Esophagus muscularis mucosa (tissue), 4 donors: ENCODE data around the gene HDAC4. TPM values are rescaled to one million over a fixed set of nuclear protein-coding genes. Genes with fewer than 3 reads are reported as not detected.

ENCODE experiments used
- DNase-seq: peaks from one replicate; pipeline ENCODE4 v3.0.0-alpha.2; 2017; ENCODE audit errors: extremely low spot score
- H3K27ac ChIP-seq, 4 donors: fragments of 200-600 bp; sonication (generic); replicated peaks in 1 of 4; 1 replicate in 3 of 4; 2 replicates in 1 of 4; pipeline ENCODE4 v1.5.1; 2016 to 2019; ENCODE audit warnings: mild to moderate bottlenecking in 1 of 4
- H3K27me3 ChIP-seq, 4 donors: fragments of 200-600 bp; sonication (generic); one replicate each; pipeline versions ENCODE4 v1.5.1 to v1.6.0; 2016 to 2019
- H3K36me3 ChIP-seq, 4 donors: fragments of 200-600 bp; sonication (generic); one replicate each; pipeline ENCODE4 v1.5.1; 2016 to 2019
- H3K4me1 ChIP-seq, 4 donors: fragments of 200-600 bp; sonication (generic); one replicate each; pipeline ENCODE4 v1.5.1; 2016 to 2019
- H3K4me3 ChIP-seq, 4 donors: fragments of 200-600 bp; sonication (generic); 1 replicate in 2 of 4; 2 replicates in 2 of 4; pipeline ENCODE4 v1.5.1; 2016 to 2019; ENCODE audit warnings: mild to moderate bottlenecking in 4 of 4, moderate library complexity in 1 of 4
- H3K9me3 ChIP-seq, 4 donors: fragments of 200-600 bp; sonication (generic); 1 replicate in 3 of 4; 2 replicates in 1 of 4; pipeline ENCODE4 v1.5.1; 2016 to 2019
- EP300 ChIP-seq: sonication (generic); formaldehyde crosslinking; IDR thresholded peaks from one replicate; pipeline ENCODE4 v1.6.1; 2017; ENCODE audit warnings: antibody characterized with exemption
- POLR2A ChIP-seq: fragments of 450-650 bp; IDR thresholded peaks from one replicate; pipeline ENCODE4 v1.6.1; 2017; ENCODE audit warnings: antibody characterized with exemption, moderate library complexity, mild to moderate bottlenecking, low read depth
- POLR2AphosphoS5 ChIP-seq, 2 donors: sonication (generic); formaldehyde crosslinking; IDR thresholded peaks; one replicate each; pipeline ENCODE4 v1.6.1; 2017; ENCODE audit warnings: antibody characterized with exemption in 2 of 2
- WGBS: methylation state at CpG from one replicate; pipeline ENCODE4 v1.1.5; 2018; 5-methylcytosine and 5-hydroxymethylcytosine counted together
- intact Hi-C: fragments of 100-400 bp; cut with DNase I; formaldehyde crosslinking; loops from one replicate; pipeline ENCODE4 v1.15.1; 2023
- total RNA-seq, 4 donors: library from RNA; depleted of rRNA; stranded (reverse); fragments of >200 nt; gene quantifications; one replicate each; pipeline versions ENCODE4 v1.1.0 to v1.2.1, GENCODE V29; 2016
- TF ChIP-seq, protein P1 (sequence below), 3 experiments: fragments of 200-600 bp in 2 of 3; fragments of 450-650 bp in 1 of 3; sonication (generic) in 2 of 3; IDR thresholded peaks; one replicate each; pipeline ENCODE4 v1.5.1; 2017 to 2019; ENCODE audit warnings: antibody characterized with exemption in 3 of 3, mild to moderate bottlenecking in 2 of 3, moderate library complexity in 1 of 3

Gene HDAC4
- total RNA-seq, 4 donors from 2014 or later = 59.4 to 119 (median 76.1) TPM

DNA sequence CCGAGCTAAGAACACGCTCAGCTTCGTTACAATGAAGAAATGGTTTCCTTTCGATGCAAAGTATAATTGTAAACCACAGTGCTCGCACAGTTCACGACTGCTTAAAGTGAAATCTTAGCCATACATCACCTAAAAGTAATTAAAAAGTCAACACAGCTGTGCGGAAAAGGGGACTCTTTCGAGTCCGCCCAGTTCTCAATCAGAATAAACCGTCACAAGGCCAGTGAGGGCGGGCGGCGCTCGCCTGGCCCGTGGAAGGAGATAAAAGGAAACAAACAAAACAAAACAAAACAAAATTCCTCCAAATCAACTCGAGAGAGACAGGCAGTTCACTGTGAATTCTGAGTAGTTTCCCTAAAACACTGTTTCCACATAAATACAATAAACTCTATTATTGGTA lies 352.1 kb downstream of the HDAC4 start:
- peaks cover 17 to 48% (median 32%) of the 10 kb centered on the region in 4 donors for H3K36me3 ChIP-seq
- no peaks in the 10 kb centered on the region for H3K27me3 ChIP-seq
- no peaks in the 10 kb centered on the region for H3K4me1 ChIP-seq
- DNase-seq = no peak
- 84% methylated on average over 16 of the region's 16 CpGs for WGBS
- H3K4me3 ChIP-seq = no peak overlapping the region
- TF ChIP-seq POLR2AphosphoS5 (IDR thresholded peaks at IDR 0.05) = no peak
- no peak for TF ChIP-seq EP300
- TF ChIP-seq, protein P1, sequence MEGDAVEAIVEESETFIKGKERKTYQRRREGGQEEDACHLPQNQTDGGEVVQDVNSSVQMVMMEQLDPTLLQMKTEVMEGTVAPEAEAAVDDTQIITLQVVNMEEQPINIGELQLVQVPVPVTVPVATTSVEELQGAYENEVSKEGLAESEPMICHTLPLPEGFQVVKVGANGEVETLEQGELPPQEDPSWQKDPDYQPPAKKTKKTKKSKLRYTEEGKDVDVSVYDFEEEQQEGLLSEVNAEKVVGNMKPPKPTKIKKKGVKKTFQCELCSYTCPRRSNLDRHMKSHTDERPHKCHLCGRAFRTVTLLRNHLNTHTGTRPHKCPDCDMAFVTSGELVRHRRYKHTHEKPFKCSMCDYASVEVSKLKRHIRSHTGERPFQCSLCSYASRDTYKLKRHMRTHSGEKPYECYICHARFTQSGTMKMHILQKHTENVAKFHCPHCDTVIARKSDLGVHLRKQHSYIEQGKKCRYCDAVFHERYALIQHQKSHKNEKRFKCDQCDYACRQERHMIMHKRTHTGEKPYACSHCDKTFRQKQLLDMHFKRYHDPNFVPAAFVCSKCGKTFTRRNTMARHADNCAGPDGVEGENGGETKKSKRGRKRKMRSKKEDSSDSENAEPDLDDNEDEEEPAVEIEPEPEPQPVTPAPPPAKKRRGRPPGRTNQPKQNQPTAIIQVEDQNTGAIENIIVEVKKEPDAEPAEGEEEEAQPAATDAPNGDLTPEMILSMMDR (IDR thresholded peaks at IDR 0.05) = no peak
- no peak for TF ChIP-seq POLR2A
- no peaks in the 10 kb centered on the region for H3K9me3 ChIP-seq
- intact Hi-C loops = no loop called here
- H3K27ac ChIP-seq = no peak overlapping the region

DNA sequence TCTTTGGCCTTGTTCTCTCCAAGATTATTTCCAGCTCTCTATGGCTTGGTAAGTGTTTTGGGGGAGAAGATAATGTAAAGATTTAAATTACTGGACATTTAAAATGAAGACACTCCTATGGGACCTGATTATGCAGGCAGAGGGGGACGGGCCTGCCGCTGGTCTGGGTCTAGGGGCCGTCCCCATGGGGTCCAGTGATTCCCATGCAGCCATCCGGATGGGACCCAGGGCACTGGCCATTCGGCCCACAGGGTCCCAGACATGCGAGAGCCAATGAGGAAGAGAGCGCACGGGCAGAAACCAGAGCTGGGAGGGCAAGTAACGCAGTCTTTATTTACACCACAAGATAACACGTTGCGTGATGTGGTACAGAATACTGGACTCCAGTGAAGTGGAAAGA lies 353.0 kb downstream of the HDAC4 start:
- no peaks in the 10 kb centered on the region for H3K27me3 ChIP-seq
- no peaks in the 10 kb centered on the region for H3K4me1 ChIP-seq
- TF ChIP-seq, protein P1 (IDR thresholded peaks at IDR 0.05) = no peak
- TF ChIP-seq POLR2AphosphoS5 (IDR thresholded peaks at IDR 0.05) (no peak), POLR2A (no peak), EP300 (no peak)
- H3K36me3 ChIP-seq = peaks cover 10 to 40% (median 23%) of the 10 kb centered on the region in 4 donors
- H3K27ac ChIP-seq = no peak overlapping the region
- DNase-seq = no peak
- H3K9me3 ChIP-seq = no peaks in the 10 kb centered on the region
- H3K4me3 ChIP-seq = no peak overlapping the region
- intact Hi-C loops = no loop called here
- WGBS = 96% methylated on average over 11 of the region's 11 CpGs

DNA sequence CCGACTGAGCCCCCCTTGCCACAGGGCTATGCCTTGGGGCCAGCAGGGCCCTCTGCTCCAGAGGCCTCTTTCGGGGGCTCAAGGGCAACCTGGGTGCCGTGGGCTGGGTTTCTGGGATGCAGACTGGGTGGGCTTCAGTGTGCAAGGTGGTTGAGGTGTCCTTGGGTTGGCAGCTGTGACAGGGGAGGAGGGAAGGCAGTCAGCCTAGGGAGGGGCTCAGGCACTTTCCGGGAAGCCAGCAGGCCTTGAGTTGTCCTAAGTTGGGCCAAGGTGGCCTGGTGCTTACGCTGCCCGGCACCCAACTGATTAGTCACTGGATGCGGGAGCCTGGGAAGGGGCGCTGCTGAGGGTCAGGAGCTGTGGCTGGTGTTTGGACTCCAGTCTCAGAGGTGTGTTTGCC lies 353.4 kb downstream of the HDAC4 start:
- DNase-seq = no peak

DNA sequence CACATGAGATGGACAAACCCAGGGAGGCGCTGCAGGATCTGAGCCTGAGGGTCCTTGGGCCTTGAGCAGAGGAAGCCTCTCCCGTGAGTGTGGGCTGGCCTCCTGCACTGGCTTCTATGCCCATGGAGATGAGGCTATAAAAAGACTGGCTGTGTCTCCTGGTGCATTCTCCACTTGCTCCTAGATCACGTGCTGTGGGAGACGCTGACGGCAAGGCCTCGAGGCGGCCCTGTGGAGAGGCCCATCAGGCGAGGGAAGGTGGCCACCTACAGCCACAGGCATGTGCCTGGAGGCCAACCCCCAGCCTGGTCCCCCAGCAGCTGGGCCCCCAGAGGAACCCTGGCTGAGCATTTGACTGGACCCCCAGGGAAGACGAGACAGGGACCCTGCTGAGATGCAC lies 354.0 kb downstream of the HDAC4 start:
- TF ChIP-seq POLR2AphosphoS5 (IDR thresholded peaks at IDR 0.05) (no peak), POLR2A (no peak)
- H3K36me3 ChIP-seq = peaks cover 0 to 29% (median 13%) of the 10 kb centered on the region in 4 donors
- H3K4me1 ChIP-seq = no peaks in the 10 kb centered on the region
- H3K4me3 ChIP-seq = no peak overlapping the region
- H3K9me3 ChIP-seq = no peaks in the 10 kb centered on the region
- intact Hi-C loops = no loop called here
- H3K27me3 ChIP-seq = no peaks in the 10 kb centered on the region
- 86% methylated on average over 3 of the region's 9 CpGs for WGBS
- DNase-seq = no peak
- H3K27ac ChIP-seq = no peak overlapping the region

More for the DNA sequence above, 353.4 kb downstream of the HDAC4 start:
- H3K9me3 ChIP-seq = no peaks in the 10 kb centered on the region
- H3K36me3 ChIP-seq = peaks cover 6 to 35% (median 19%) of the 10 kb centered on the region in 4 donors
- TF ChIP-seq POLR2A (no peak), EP300 (no peak), POLR2AphosphoS5 (IDR thresholded peaks at IDR 0.05) (no peak)
- TF ChIP-seq, protein P1 (IDR thresholded peaks at IDR 0.05) = no peak
- 96% methylated on average over 3 of the region's 8 CpGs for WGBS
- H3K4me1 ChIP-seq = no peaks in the 10 kb centered on the region
- H3K27me3 ChIP-seq = no peaks in the 10 kb centered on the region
- no peak overlapping the region for H3K4me3 ChIP-seq
- intact Hi-C loops = no loop called here
- H3K27ac ChIP-seq = no peak overlapping the region

DNA sequence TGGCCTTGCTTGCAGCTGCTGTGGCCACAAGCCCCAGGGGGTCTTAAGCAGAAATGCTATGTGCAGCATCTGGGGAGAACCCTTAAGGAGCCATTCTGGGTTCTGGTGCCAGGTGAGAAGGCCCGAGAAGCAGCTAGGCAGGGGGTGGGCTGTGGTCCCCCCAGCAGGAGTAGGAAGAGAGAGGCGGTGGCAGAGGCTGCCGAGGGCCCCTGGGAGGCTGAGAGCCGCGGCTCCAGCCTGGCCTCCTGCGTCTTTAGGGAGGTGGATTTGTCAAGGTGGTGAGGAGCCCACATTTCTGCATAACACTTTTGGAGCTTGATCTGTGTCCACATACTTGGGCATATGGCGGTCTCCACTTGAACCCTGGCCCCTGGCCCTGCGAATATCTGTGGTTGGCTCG lies 356.5 kb downstream of the HDAC4 start:
- no peaks in the 10 kb centered on the region for H3K9me3 ChIP-seq
- H3K27me3 ChIP-seq = no peaks in the 10 kb centered on the region
- intact Hi-C loops = no loop called here
- DNase-seq = no peak
- H3K27ac ChIP-seq = no peak overlapping the region
- H3K4me1 ChIP-seq = no peaks in the 10 kb centered on the region
- no peak for TF ChIP-seq POLR2A
- TF ChIP-seq, protein P1 (IDR thresholded peaks at IDR 0.05) = no peak
- TF ChIP-seq POLR2AphosphoS5 (IDR thresholded peaks at IDR 0.05) = no peak
- no peak for TF ChIP-seq EP300
- H3K4me3 ChIP-seq = no peak overlapping the region
- WGBS = 91% methylated on average over 9 of the region's 9 CpGs
- peaks cover 0 to 6% (median 3%) of the 10 kb centered on the region in 4 donors for H3K36me3 ChIP-seq
